K562 (cell line): ENCODE results near the gene PIGL. TPM values are rescaled to one million over a fixed set of nuclear protein-coding genes. Genes with fewer than 3 reads are reported as not detected.

Experiments used
- ESRRA ChIP-seq: fragments of 450-650 bp; IDR thresholded peaks from 2 replicates; pipeline ENCODE4 v1.6.1; 2014; ENCODE audit warnings: low read depth, mild to moderate bottlenecking, moderate library complexity, borderline replicate concordance
- FOXK1 ChIP-seq: sonication (generic); formaldehyde crosslinking; IDR thresholded peaks from 2 replicates; pipeline ENCODE4 v1.8.0; 2022; ENCODE audit warnings: missing genetic modification reagents, mild to moderate bottlenecking, borderline replicate concordance
- GABPA ChIP-seq: fragments of 200-800 bp; sonication (Bioruptor generic); conservative IDR thresholded peaks from 2 replicates; pipeline ENCODE4 v1.6.1; 2016; ENCODE audit warnings: low read depth, missing genetic modification characterization, missing compliant biosample characterization
- GTF3C2 ChIP-seq: IDR thresholded peaks from 3 replicates; pipeline ENCODE4 v1.6.1; 2011; ENCODE audit warnings: borderline replicate concordance, mild to moderate bottlenecking, moderate library complexity; ENCODE audit not compliant: insufficient read length; ENCODE audit errors: extremely low read depth
- HDAC3 ChIP-seq: fragments of 450-650 bp; IDR thresholded peaks from 2 replicates; pipeline ENCODE4 v1.6.1; 2018; ENCODE audit warnings: borderline replicate concordance, mild to moderate bottlenecking, moderate library complexity; ENCODE audit not compliant: partially characterized antibody
- HNRNPH1 ChIP-seq: fragments of 200-400 bp; formaldehyde crosslinking; optimal IDR thresholded peaks from 2 replicates; pipeline ENCODE3; 2017; ENCODE audit warnings: low read depth, mild to moderate bottlenecking, low read length, moderate library complexity
- KDM2B ChIP-seq: fragments of 250-450 bp; sonication (Bioruptor Pico); IDR thresholded peaks from 2 replicates; pipeline ENCODE4 v1.8.0; 2021; ENCODE audit warnings: mild to moderate bottlenecking, moderate library complexity
- MBD1 ChIP-seq: fragments of 250-450 bp; sonication (Bioruptor Pico); IDR thresholded peaks from 2 replicates; pipeline ENCODE4 v1.8.0; 2022; ENCODE audit warnings: inconsistent platforms
- MTA3 ChIP-seq: fragments of 450-650 bp; formaldehyde crosslinking; IDR thresholded peaks from 2 replicates; pipeline ENCODE4 v1.6.1; 2017; ENCODE audit warnings: mild to moderate bottlenecking, borderline replicate concordance
- NFE2 ChIP-seq: IDR thresholded peaks from 2 replicates; pipeline ENCODE4 v1.6.1; 2014; ENCODE audit warnings: antibody characterized with exemption, low read depth
- NFXL1 ChIP-seq: fragments of 450-650 bp; formaldehyde crosslinking; IDR thresholded peaks from 2 replicates; pipeline ENCODE4 v1.4.0; 2021; ENCODE audit warnings: mild to moderate bottlenecking
- POU5F1 ChIP-seq: fragments of 150-350 bp; IDR thresholded peaks from 2 replicates; pipeline ENCODE4 v1.6.1; 2014; ENCODE audit warnings: borderline replicate concordance, low read length, low read depth, mild to moderate bottlenecking; ENCODE audit not compliant: partially characterized antibody
- PTTG1 ChIP-seq: fragments of 450-650 bp; IDR thresholded peaks from 2 replicates; pipeline ENCODE4 v1.6.1; 2016; ENCODE audit warnings: low read depth, mild to moderate bottlenecking, missing genetic modification characterization, missing compliant biosample characterization
- RFX5 ChIP-seq: IDR thresholded peaks from 2 replicates; pipeline ENCODE4 v1.6.1; 2011; ENCODE audit warnings: low read depth, mild to moderate bottlenecking, improper control_type of control experiment, low read length
- RUNX1 ChIP-seq: sonication (generic); IDR thresholded peaks from 2 replicates; pipeline ENCODE4 v1.6.1; 2016; ENCODE audit warnings: antibody characterized with exemption, low read depth
- SP1 ChIP-seq: sonication (generic); formaldehyde crosslinking; IDR thresholded peaks from 2 replicates; pipeline ENCODE4 v1.8.1; 2022; ENCODE audit warnings: mild to moderate bottlenecking, missing genetic modification reagents
- ZNF3 ChIP-seq: fragments of 250-450 bp; sonication (Bioruptor Pico); IDR thresholded peaks from 2 replicates; pipeline ENCODE4 v1.5.0; 2021; ENCODE audit warnings: mild to moderate bottlenecking, moderate library complexity
- ZNF347 ChIP-seq: fragments of 450-650 bp; formaldehyde crosslinking; IDR thresholded peaks from 2 replicates; pipeline ENCODE4 v1.4.0; 2020; ENCODE audit warnings: low read depth, mild to moderate bottlenecking, moderate library complexity
- polyA plus RNA-seq, 8 experiments: library from polyadenylated mRNA; depleted of rRNA in 4 of 8; stranded (reverse) in 5 of 8; unstranded in 3 of 8; fragments of >200 nt; fragmentation: Nextera tagmentation in 2 of 8; fragmentation: Illumina TruSeq in 1 of 8; extraction: Ambion mirVana in 2 of 8; extraction: Trizol in 1 of 8; gene quantifications; 2 replicates each; pipeline versions ENCODE4 v1.2.1 to v1.2.3, GENCODE V29; 2011 to 2014; ENCODE audit warnings: inconsistent platforms in 1 of 8, missing spikeins in 1 of 8
- total RNA-seq, 7 experiments: library from RNA; depleted of rRNA in 6 of 7; stranded (reverse); fragments of >200 nt in 6 of 7; fragmentation: Illumina TruSeq in 2 of 7; extraction: Trizol in 2 of 7; gene quantifications; 2 replicates each; pipeline versions ENCODE4 v1.2.1 to v1.2.3, GENCODE V29; 2011 to 2021; ENCODE audit warnings: low replicate concordance in 1 of 7
- TF ChIP-seq, protein P1 (sequence below): fragments of 150-350 bp; conservative IDR thresholded peaks from 2 replicates; pipeline ENCODE4 v1.6.1; 2014; ENCODE audit warnings: low read length
- TF ChIP-seq, protein P2 (sequence below): fragments of 450-650 bp; formaldehyde crosslinking; IDR thresholded peaks from 2 replicates; pipeline ENCODE4 v1.4.0; 2020; ENCODE audit warnings: mild to moderate bottlenecking

PIGL gene
- total and polyA plus RNA-seq, 9 of the 15 experiments (the other 6 are each of a cell fraction or from before 2014, with no cell fraction given) = 19.9 to 55.3 (median 29.6) TPM

GRCh38 chr17:16215273-16215964 is 1.6 kb upstream of the PIGL start, which contains the start of gene NCOR1 (continued):
- TF ChIP-seq, protein P1, sequence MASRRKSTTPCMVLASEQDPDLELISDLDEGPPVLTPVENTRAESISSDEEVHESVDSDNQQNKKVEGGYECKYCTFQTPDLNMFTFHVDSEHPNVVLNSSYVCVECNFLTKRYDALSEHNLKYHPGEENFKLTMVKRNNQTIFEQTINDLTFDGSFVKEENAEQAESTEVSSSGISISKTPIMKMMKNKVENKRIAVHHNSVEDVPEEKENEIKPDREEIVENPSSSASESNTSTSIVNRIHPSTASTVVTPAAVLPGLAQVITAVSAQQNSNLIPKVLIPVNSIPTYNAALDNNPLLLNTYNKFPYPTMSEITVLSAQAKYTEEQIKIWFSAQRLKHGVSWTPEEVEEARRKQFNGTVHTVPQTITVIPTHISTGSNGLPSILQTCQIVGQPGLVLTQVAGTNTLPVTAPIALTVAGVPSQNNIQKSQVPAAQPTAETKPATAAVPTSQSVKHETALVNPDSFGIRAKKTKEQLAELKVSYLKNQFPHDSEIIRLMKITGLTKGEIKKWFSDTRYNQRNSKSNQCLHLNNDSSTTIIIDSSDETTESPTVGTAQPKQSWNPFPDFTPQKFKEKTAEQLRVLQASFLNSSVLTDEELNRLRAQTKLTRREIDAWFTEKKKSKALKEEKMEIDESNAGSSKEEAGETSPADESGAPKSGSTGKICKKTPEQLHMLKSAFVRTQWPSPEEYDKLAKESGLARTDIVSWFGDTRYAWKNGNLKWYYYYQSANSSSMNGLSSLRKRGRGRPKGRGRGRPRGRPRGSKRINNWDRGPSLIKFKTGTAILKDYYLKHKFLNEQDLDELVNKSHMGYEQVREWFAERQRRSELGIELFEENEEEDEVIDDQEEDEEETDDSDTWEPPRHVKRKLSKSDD = no peak
- TF ChIP-seq NFXL1 (no peak), ZNF3 (CRISPR knock-in tag) (no peak), MTA3 (peak; percentile 82; the same call in 1 of the 2 replicates), MBD1 (CRISPR knock-in tag) (no peak), GTF3C2 (no peak), RFX5 (no peak), POU5F1 (no peak), KDM2B (CRISPR knock-in tag) (no peak), HDAC3 (no peak), GABPA (tag) (peak; percentile 72), HNRNPH1 (no peak), ZNF347 (CRISPR knock-in tag) (no peak), NFE2 (no peak), ESRRA (no peak), RUNX1 (no peak), FOXK1 (no peak), PTTG1 (tag) (no peak), SP1 (no peak; the same call in 1 of the 2 replicates)
- TF ChIP-seq, protein P2, sequence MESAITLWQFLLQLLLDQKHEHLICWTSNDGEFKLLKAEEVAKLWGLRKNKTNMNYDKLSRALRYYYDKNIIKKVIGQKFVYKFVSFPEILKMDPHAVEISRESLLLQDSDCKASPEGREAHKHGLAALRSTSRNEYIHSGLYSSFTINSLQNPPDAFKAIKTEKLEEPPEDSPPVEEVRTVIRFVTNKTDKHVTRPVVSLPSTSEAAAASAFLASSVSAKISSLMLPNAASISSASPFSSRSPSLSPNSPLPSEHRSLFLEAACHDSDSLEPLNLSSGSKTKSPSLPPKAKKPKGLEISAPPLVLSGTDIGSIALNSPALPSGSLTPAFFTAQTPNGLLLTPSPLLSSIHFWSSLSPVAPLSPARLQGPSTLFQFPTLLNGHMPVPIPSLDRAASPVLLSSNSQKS (CRISPR knock-in tag) = no peak
